ENCODE data around the gene KIAA1671.

The KIAA1671 gene

GRCh38 chr22:25029181-25029580 lies 76.7 kb downstream of the KIAA1671 start:
- TF ChIP-seq CTCF (IDR thresholded peaks at IDR 0.05; ENCODE audit: low read depth, low read length): no peak
- no peak overlapping the region for H3K4me3 ChIP-seq (ENCODE audit: low read depth, low read length)

GRCh38 chr22:25030636-25031035 lies 78.1 kb downstream of the KIAA1671 start:
- no peak for TF ChIP-seq CTCF (IDR thresholded peaks at IDR 0.05; ENCODE audit: low read depth, low read length)
- H3K4me3 ChIP-seq (ENCODE audit: low read depth, low read length): no peak overlapping the region

- no peak for TF ChIP-seq CTCF (IDR thresholded peaks at IDR 0.05; ENCODE audit: low read depth, low read length)
- H3K4me3 ChIP-seq (ENCODE audit: low read depth, low read length): no peak overlapping the region
Measured at GRCh38 chr22:25032066-25032465, 79.5 kb downstream of the KIAA1671 start.

- TF ChIP-seq CTCF (IDR thresholded peaks at IDR 0.05; ENCODE audit: low read depth, low read length): no peak
- no peak overlapping the region for H3K4me3 ChIP-seq (ENCODE audit: low read depth, low read length)
Measured at GRCh38 chr22:25035715-25036114, 83.2 kb downstream of the KIAA1671 start.

GRCh38 chr22:25038239-25038638 lies 85.7 kb downstream of the KIAA1671 start:
- no peak overlapping the region for H3K4me3 ChIP-seq (ENCODE audit: low read depth, low read length)
- TF ChIP-seq CTCF (IDR thresholded peaks at IDR 0.05; ENCODE audit: low read depth, low read length): no peak

GRCh38 chr22:25038771-25039170 lies 86.3 kb downstream of the KIAA1671 start:
- H3K4me3 ChIP-seq (ENCODE audit: low read depth, low read length): no peak overlapping the region
- no peak for TF ChIP-seq CTCF (IDR thresholded peaks at IDR 0.05; ENCODE audit: low read depth, low read length)

- TF ChIP-seq CTCF (IDR thresholded peaks at IDR 0.05; ENCODE audit: low read depth, low read length): no peak
- H3K4me3 ChIP-seq (ENCODE audit: low read depth, low read length): no peak overlapping the region
Measured at GRCh38 chr22:25039255-25039654, 86.7 kb downstream of the KIAA1671 start.

Data from WI38 (cell line).